Body of pancreas (tissue), 4 donors: Measurements from ENCODE around the gene AUNIP. TPM values are rescaled to one million over a fixed set of nuclear protein-coding genes. Genes with fewer than 3 reads are reported as not detected.

Source experiments
- ATAC-seq: fragments of 150-250 bp; one replicate; pipeline ENCODE4 v1.9.1; 2016
- DNase-seq, 4 donors: peaks; one replicate each; pipeline ENCODE4 v3.0.0-alpha.2; 2019
- H3K27ac ChIP-seq, 4 donors: fragments of 200-600 bp; sonication (generic); 1 replicate in 3 of 4; 2 replicates in 1 of 4; pipeline versions ENCODE4 v1.5.1 to v1.6.1; 2016 to 2019; ENCODE audit warnings: mild to moderate bottlenecking in 1 of 4, mixed read lengths in 1 of 4, moderate library complexity in 1 of 4
- H3K27me3 ChIP-seq, 2 donors: fragments of 200-600 bp; sonication (generic); one replicate each; pipeline ENCODE4 v1.6.0; 2016; ENCODE audit warnings: mild to moderate bottlenecking in 1 of 2
- H3K36me3 ChIP-seq, 2 donors: fragments of 200-600 bp; sonication (generic); replicated peaks in 1 of 2; 2 replicates each; pipeline ENCODE4 v1.5.1; 2016; ENCODE audit warnings: low read depth in 2 of 2; ENCODE audit not compliant: insufficient read depth in 1 of 2
- H3K4me1 ChIP-seq: fragments of 200-600 bp; sonication (generic); one replicate; pipeline ENCODE4 v1.6.0; 2016
- H3K4me3 ChIP-seq, 2 donors: fragments of 200-600 bp; sonication (generic); 1 replicate in 1 of 2; 2 replicates in 1 of 2; pipeline ENCODE4 v1.5.1; 2016 to 2019
- H3K9me3 ChIP-seq, 3 donors: fragments of 200-600 bp; sonication (generic); 1 replicate in 2 of 3; 2 replicates in 1 of 3; pipeline ENCODE4 v1.5.1; 2016
- CTCF ChIP-seq, 7 experiments: fragments of 450-650 bp in 4 of 7; fragments of 200-600 bp in 3 of 7; sonication (generic) in 3 of 7; IDR thresholded peaks; one replicate each; pipeline ENCODE4 v1.5.1; 2016 to 2019; ENCODE audit warnings: antibody characterized with exemption in 7 of 7
- POLR2A ChIP-seq, 3 donors: fragments of 450-650 bp; IDR thresholded peaks; one replicate each; pipeline ENCODE4 v1.6.1; 2016; ENCODE audit warnings: antibody characterized with exemption in 3 of 3, mild to moderate bottlenecking in 2 of 3
- WGBS, 2 donors: methylation state at CpG; one replicate each; pipeline ENCODE4 v1.1.5; 2017; 5-methylcytosine and 5-hydroxymethylcytosine counted together
- intact Hi-C: fragments of 100-400 bp; cut with DNase I; formaldehyde crosslinking; loops from one replicate; pipeline ENCODE4 v1.15.1; 2023
- total RNA-seq, 2 donors: library from RNA; depleted of rRNA; stranded (reverse); fragments of >200 nt; gene quantifications; one replicate each; pipeline ENCODE4 v1.1.0, GENCODE V29; 2016

The AUNIP gene
- total RNA-seq, 2 donors from 2014 or later: not detected

- Histone ChIP-seq H3K27ac (peak overlapping the region in 3 of 4 donors; percentile 91 to 98 (median 93)), H3K36me3 (peaks cover 0 to 6% of the 10 kb centered on the region in 2 donors), H3K9me3 (no peaks in the 10 kb centered on the region), H3K4me3 (no peak overlapping the region), H3K4me1 (peaks cover 43% of the 10 kb centered on the region), H3K27me3 (no peaks in the 10 kb centered on the region)
- no peak for TF ChIP-seq CTCF (IDR thresholded peaks at IDR 0.05)
- no peak for TF ChIP-seq POLR2A (IDR thresholded peaks at IDR 0.05)
- no peak for ATAC-seq
- peak in 1 of 4 donors; percentile 15 for DNase-seq
- WGBS, 2 donors: 21 to 25% methylated on average over 6 of the region's 6 CpGs
- intact Hi-C loops: no loop called here
Measured at GRCh38 chr1:25818569-25818968, 40.7 kb downstream of the AUNIP start.

GRCh38 chr1:25817840-25818501 lies 41.3 kb downstream of the AUNIP start:
- H3K27ac ChIP-seq: peak overlapping the region in 3 of 4 donors; percentile 91 to 98 (median 93)
- peak in 1 of 4 donors; percentile 27 for DNase-seq
- no peak overlapping the region for H3K4me3 ChIP-seq
- WGBS, 2 donors: 19 to 38% methylated on average over 6 to 8 of the region's 8 CpGs
- no peak for ATAC-seq
- peaks cover 39% of the 10 kb centered on the region for H3K4me1 ChIP-seq
- H3K9me3 ChIP-seq: no peaks in the 10 kb centered on the region
- intact Hi-C loops: no loop called here
- H3K27me3 ChIP-seq: no peaks in the 10 kb centered on the region
- peak in 4 of 7 experiments; percentile 20 to 21 (median 20) for TF ChIP-seq CTCF (IDR thresholded peaks at IDR 0.05)
- TF ChIP-seq POLR2A (IDR thresholded peaks at IDR 0.05): no peak
- peaks cover 0 to 6% of the 10 kb centered on the region in 2 donors for H3K36me3 ChIP-seq

- intact Hi-C loops: no loop called here
- ATAC-seq: no peak
- peak in 1 of 4 donors; percentile 7 for DNase-seq
- TF ChIP-seq POLR2A (IDR thresholded peaks at IDR 0.05) (no peak), CTCF (IDR thresholded peaks at IDR 0.05) (no peak)
- H3K27me3 ChIP-seq: no peaks in the 10 kb centered on the region
- no peak overlapping the region for H3K27ac ChIP-seq
- H3K9me3 ChIP-seq: no peaks in the 10 kb centered on the region
- H3K36me3 ChIP-seq: peaks cover 0 to 8% of the 10 kb centered on the region in 2 donors
- WGBS, 2 donors: 81 to 88% methylated on average over 12 to 15 of the region's 15 CpGs
- H3K4me1 ChIP-seq: peaks cover 25% of the 10 kb centered on the region
- H3K4me3 ChIP-seq: no peak overlapping the region
Measured at GRCh38 chr1:25816112-25816718, 43.0 kb downstream of the AUNIP start.

- Histone ChIP-seq H3K4me3 (no peak overlapping the region), H3K27ac (no peak overlapping the region), H3K4me1 (peaks cover 24% of the 10 kb centered on the region), H3K36me3 (peaks cover 0 to 8% of the 10 kb centered on the region in 2 donors), H3K27me3 (no peaks in the 10 kb centered on the region), H3K9me3 (no peaks in the 10 kb centered on the region)
- TF ChIP-seq CTCF (IDR thresholded peaks at IDR 0.05) (no peak), POLR2A (IDR thresholded peaks at IDR 0.05) (no peak)
- intact Hi-C loops: no loop called here
- DNase-seq: peak in 1 of 4 donors; percentile 13
- 86 to 87% methylated on average over 12 to 22 of the region's 24 CpGs for WGBS, 2 donors
- no peak for ATAC-seq
Measured at GRCh38 chr1:25815208-25816111, 43.8 kb downstream of the AUNIP start.
